K562 treated with DMSO at 1 percent for 48 hours (cell line): ENCODE results near the gene CGAS. TPM values are rescaled to one million over a fixed set of nuclear protein-coding genes. Genes with fewer than 3 reads are reported as not detected.

ENCODE experiments used
- total RNA-seq: library from RNA; unstranded; fragments of 300-600 nt; gene quantifications from 2 replicates; pipeline ENCODE4 v1.2.3, GENCODE V29; 2022; ENCODE audit warnings: low replicate concordance; ENCODE audit errors: extremely low read depth

CGAS gene
- total RNA-seq, result not detected in 2 replicates

GRCh38 chr6:73452107-73452461, at the start of gene CGAS:
TSS of gene CGAS (minus strand) at chr6:73452297. CDS start at chr6:73452181, 116 bp downstream.

GRCh38 chr6:73461537-73462350, 9.6 kb upstream of the CGAS start, which contains the start of gene MTO1:
TSS of gene MTO1 (plus strand) at chr6:73461737. CDS start at chr6:73461855, 118 bp downstream.

GRCh38 chr6:73394577-73395354, 57.3 kb downstream of the CGAS start, which contains the start of gene DDX43:
TSS of gene DDX43 (plus strand) at chr6:73394828. CDS start at chr6:73394906, 78 bp downstream.

Other genes starting within 250 kb of the CGAS start
- not detected in 2 replicates for gene KHDC1L, start 226.8 kb downstream of the CGAS start, total RNA-seq
- not detected in 2 replicates for gene KHDC1, start 189.1 kb downstream of the CGAS start, total RNA-seq
- gene DPPA5, start 98.0 kb downstream of the CGAS start, total RNA-seq, result not detected in 2 replicates
- not detected in 2 replicates for gene KHDC3L, start 89.6 kb downstream of the CGAS start, total RNA-seq
- gene OOEP, start 82.4 kb downstream of the CGAS start, total RNA-seq, result not detected in 2 replicates
- not detected in 2 replicates for gene DDX43, start 57.5 kb downstream of the CGAS start, total RNA-seq
- not detected in 2 replicates for gene MTO1, start 9.4 kb upstream of the CGAS start, total RNA-seq
- gene EEF1A1, start 68.7 kb upstream of the CGAS start, total RNA-seq, result 9,763 and 9,792 TPM in 2 replicates
- gene SLC17A5, start 201.7 kb upstream of the CGAS start, total RNA-seq, result not detected in 2 replicates
- not detected in 2 replicates for gene CD109, start 243.9 kb upstream of the CGAS start, total RNA-seq